Type B pancreatic cell (in vitro differentiated cells): ENCODE data around the gene KRTAP10-8. TPM values are rescaled to one million over a fixed set of nuclear protein-coding genes. Genes with fewer than 3 reads are reported as not detected.

Experiments used
- DNase-seq: peaks from one replicate; pipeline ENCODE4 v3.0.0; 2021; ENCODE audit warnings: mixed read lengths; ENCODE audit not compliant: unreplicated experiment; ENCODE audit errors: extremely low spot score
- H3K27ac Mint-ChIP-seq: 2 replicates; pipeline ENCODE4 v1.8.0; 2021; ENCODE audit warnings: mild to moderate bottlenecking, mixed read lengths
- H3K27me3 Mint-ChIP-seq: 2 replicates; pipeline ENCODE4 v1.8.0; 2021; ENCODE audit warnings: mixed read lengths
- H3K36me3 Mint-ChIP-seq: 2 replicates; pipeline ENCODE4 v1.8.0; 2021; ENCODE audit warnings: mixed read lengths
- H3K4me1 Mint-ChIP-seq: one replicate; pipeline ENCODE4 v1.8.0; 2021; ENCODE audit warnings: mixed read lengths; ENCODE audit not compliant: unreplicated experiment
- H3K4me3 Mint-ChIP-seq: 2 replicates; pipeline ENCODE4 v1.8.0; 2021; ENCODE audit warnings: mild to moderate bottlenecking, mixed read lengths
- H3K9me3 Mint-ChIP-seq: 2 replicates; pipeline ENCODE4 v1.8.0; 2021; ENCODE audit warnings: mixed read lengths
- total RNA-seq: library from RNA; stranded (reverse); gene quantifications from 2 replicates; pipeline ENCODE4 v1.2.1, GENCODE V29; 2021; ENCODE audit warnings: low replicate concordance
- TF ChIP-seq, protein P1 (sequence below): fragments of 200-600 bp; sonication (generic); conservative IDR thresholded peaks from 2 replicates; pipeline ENCODE4 v1.5.0; 2021; ENCODE audit warnings: antibody characterized with exemption, mild to moderate bottlenecking

KRTAP10-8 gene
- total RNA-seq, 1 donor from 2014 or later, result not detected

DNA sequence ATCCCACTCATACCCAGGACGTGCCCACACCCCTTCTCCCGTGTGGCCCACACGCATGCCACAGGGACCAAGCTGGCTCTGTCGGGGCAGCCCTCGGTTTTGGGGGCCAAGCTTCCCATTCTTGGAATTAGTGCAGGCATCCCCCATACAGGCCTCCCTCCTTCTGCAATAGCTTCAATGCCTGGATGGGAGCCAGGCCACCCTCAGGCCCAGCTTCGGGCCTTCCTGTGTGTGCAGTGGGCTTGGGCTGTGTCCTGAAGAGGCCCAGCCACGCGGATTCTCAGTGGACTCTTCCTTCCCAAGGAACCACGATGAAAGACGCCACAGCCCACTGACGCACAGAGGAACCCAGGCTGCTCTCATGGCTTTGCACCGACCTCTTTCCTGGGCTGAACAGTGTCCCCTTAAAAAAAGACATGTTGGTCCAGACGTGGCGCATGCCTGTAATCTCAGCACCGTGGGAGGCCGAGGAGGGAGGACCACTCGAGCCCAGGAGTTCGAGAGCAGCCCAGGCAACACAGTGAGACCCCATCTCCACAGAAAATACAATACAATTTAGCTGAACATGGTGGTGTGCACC is 37.7 kb downstream of the KRTAP10-8 start:
- H3K4me3 Mint-ChIP-seq, result no peak overlapping the region
- peaks cover 4% of the 10 kb centered on the region for H3K4me1 Mint-ChIP-seq
- H3K27ac Mint-ChIP-seq, result no peak overlapping the region
- H3K36me3 Mint-ChIP-seq, result no peaks in the 10 kb centered on the region
- peaks cover 7% of the 10 kb centered on the region for H3K27me3 Mint-ChIP-seq
- peak; percentile 59 for DNase-seq
- TF ChIP-seq, protein P1, sequence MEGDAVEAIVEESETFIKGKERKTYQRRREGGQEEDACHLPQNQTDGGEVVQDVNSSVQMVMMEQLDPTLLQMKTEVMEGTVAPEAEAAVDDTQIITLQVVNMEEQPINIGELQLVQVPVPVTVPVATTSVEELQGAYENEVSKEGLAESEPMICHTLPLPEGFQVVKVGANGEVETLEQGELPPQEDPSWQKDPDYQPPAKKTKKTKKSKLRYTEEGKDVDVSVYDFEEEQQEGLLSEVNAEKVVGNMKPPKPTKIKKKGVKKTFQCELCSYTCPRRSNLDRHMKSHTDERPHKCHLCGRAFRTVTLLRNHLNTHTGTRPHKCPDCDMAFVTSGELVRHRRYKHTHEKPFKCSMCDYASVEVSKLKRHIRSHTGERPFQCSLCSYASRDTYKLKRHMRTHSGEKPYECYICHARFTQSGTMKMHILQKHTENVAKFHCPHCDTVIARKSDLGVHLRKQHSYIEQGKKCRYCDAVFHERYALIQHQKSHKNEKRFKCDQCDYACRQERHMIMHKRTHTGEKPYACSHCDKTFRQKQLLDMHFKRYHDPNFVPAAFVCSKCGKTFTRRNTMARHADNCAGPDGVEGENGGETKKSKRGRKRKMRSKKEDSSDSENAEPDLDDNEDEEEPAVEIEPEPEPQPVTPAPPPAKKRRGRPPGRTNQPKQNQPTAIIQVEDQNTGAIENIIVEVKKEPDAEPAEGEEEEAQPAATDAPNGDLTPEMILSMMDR, result no peak
- peaks cover 5% of the 10 kb centered on the region for H3K9me3 Mint-ChIP-seq

DNA sequence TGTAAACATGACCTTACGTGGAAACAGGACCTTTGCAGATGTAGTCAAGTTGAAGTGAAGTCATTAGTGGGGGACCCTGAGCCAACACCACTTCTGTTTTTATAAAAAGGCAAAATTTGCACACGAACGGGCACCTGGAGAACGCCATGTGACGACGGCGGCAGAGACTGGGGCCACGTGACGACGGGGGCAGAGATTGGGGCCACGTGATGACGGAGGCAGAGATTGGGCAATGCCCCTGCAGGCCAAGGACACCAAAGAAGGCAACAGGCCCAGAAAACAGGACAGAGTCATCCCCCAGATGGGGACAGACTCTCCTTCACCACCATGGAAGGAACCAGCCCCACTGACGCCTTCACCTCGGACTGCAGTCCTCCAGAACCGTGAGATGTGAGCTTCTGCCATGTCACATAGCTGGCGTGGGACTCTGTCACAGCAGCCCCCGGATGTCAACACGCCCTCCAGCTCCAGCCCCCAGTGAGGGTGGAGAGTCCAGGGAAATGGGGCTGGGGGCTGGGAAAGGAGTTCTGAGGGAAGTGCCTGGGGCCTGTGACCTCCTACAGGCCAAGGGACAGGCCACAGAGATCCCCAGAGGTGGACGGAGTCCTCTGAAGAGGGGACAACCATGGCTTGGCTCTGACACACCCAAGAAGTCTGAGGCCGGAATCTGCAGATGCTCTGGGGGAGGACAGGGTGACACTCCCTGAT is 38.5 kb downstream of the KRTAP10-8 start:
- Mint-ChIP-seq H3K4me1 (peaks cover 4% of the 10 kb centered on the region), H3K9me3 (no peaks in the 10 kb centered on the region), H3K36me3 (no peaks in the 10 kb centered on the region), H3K27me3 (peaks cover 7% of the 10 kb centered on the region), H3K27ac (no peak overlapping the region), H3K4me3 (no peak overlapping the region)
- TF ChIP-seq, protein P1, result no peak
- DNase-seq, result peak; percentile 60

DNA sequence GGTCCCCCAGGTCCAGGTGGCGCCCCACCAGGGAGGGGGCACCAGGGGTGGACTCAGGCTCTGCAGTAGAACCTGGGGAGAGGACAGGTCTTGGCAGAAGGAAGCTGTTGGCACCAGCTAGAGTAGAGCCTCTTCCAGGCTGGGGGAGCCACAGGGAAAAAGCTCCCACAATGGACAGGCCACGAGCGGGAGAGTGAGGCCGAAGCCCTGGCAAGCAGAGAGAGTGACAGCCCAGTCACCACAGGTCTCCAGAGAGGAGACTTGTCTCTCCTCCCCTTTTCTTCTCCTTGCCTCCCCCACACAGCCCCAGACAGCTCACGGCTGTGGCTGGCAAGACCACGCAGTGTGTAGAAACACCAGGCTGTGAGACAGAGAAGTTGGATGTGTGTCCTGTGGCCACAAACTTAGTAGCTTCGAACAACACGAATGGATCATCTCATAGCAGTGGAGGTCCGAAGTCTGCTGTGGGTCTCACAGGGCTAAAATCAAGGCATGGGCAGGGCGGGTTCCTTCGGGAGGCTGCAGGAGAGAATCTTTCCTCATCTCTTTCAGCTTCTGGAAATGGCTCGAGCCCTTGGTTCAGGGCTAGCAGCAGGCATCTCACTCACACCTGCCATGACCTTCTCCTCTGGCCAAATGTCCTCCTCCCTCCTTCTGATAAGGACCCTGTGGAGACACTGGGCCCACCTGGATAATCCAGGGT is 39.2 kb downstream of the KRTAP10-8 start:
- peaks cover 2% of the 10 kb centered on the region for H3K9me3 Mint-ChIP-seq
- TF ChIP-seq, protein P1, result no peak

DNA sequence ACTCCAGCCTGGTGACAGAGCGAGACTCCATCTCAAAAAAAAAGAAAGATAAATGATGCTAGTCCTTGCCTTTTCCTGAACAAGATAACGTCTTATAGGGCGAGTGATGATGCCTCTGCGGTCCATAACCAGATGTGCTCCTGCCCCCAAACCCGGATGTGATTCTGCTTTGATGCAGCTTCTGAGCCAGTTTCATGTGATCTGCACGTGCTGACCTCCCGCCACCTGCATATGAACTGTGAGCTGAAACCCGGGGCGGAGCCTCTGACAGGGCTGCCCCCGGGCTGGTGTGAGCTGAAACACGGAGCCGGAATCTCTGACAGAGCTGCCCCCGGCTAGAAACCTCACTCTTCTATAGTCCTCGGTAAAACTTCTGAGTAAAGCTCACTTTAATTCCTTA is 41.2 kb downstream of the KRTAP10-8 start:
- DNase-seq, result peak; percentile 48
- Mint-ChIP-seq H3K4me3 (no peak overlapping the region), H3K27ac (no peak overlapping the region), H3K9me3 (peaks cover 13% of the 10 kb centered on the region), H3K4me1 (no peaks in the 10 kb centered on the region), H3K36me3 (no peaks in the 10 kb centered on the region), H3K27me3 (no peaks in the 10 kb centered on the region)
- TF ChIP-seq, protein P1, result no peak

More for the DNA sequence above, 39.2 kb downstream of the KRTAP10-8 start:
- H3K27me3 Mint-ChIP-seq, result peaks cover 7% of the 10 kb centered on the region
- peak; percentile 39 for DNase-seq
- no peak overlapping the region for H3K4me3 Mint-ChIP-seq
- H3K4me1 Mint-ChIP-seq, result peaks cover 4% of the 10 kb centered on the region
- H3K36me3 Mint-ChIP-seq, result no peaks in the 10 kb centered on the region
- H3K27ac Mint-ChIP-seq, result no peak overlapping the region

DNA sequence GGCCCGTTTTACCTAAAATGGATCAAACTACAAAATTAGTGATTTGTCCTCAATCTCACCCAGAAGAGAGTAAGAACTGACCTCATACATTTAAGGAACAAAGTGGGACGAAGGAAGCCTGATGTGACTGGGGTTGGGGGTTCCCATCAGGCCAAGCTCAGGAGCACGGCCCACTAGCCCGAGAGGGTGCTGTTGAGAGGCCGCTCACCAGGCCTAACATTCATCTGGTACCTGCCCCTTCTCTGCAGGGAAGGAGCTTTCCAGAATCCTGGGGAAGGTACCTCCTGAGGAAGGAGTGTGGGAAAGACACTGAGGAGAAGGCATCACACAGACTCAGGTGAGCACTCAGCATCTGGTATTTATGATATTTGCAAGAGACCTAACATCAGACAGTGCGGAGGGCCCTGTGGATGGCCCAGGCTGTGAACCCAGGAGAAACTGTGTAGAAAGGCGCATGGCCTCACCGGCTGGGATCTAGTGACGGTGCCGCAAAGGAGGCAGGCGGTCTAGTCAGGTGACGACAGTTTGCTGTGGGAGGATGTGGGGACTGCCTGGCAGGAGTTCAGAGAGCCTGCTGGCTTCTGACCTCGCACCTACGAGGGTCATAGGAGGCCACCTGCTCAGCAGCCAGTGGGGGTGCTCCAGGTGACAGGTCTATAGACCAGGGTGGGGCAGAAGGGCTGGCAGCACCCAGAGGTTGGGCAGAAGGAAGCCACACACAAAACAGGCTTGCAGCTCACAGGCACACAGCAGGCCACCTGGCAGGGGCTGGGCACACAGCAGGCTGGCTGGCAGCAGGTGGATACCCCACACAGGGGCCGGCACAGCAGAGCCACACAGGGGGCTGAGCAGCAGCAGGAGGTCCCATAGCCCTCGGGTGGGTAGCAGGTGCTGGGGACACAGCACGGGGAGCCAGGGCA is 42.0 kb downstream of the KRTAP10-8 start:
- H3K4me1 Mint-ChIP-seq, result no peaks in the 10 kb centered on the region
- H3K36me3 Mint-ChIP-seq, result no peaks in the 10 kb centered on the region
- H3K27me3 Mint-ChIP-seq, result no peaks in the 10 kb centered on the region
- peaks cover 13% of the 10 kb centered on the region for H3K9me3 Mint-ChIP-seq
- TF ChIP-seq, protein P1, result no peak
- DNase-seq, result peak; percentile 61
- no peak overlapping the region for H3K4me3 Mint-ChIP-seq
- no peak overlapping the region for H3K27ac Mint-ChIP-seq
